Measurements from ENCODE around the gene PPP4R2. TPM values are rescaled to one million over a fixed set of nuclear protein-coding genes. Genes with fewer than 3 reads are reported as not detected.

Gene PPP4R2
- total and polyA plus RNA-seq, 2 of the 8 experiments (the other 6 are each of a cell fraction or from before 2014, with no cell fraction given) = 11.5 to 89.9 TPM

DNA sequence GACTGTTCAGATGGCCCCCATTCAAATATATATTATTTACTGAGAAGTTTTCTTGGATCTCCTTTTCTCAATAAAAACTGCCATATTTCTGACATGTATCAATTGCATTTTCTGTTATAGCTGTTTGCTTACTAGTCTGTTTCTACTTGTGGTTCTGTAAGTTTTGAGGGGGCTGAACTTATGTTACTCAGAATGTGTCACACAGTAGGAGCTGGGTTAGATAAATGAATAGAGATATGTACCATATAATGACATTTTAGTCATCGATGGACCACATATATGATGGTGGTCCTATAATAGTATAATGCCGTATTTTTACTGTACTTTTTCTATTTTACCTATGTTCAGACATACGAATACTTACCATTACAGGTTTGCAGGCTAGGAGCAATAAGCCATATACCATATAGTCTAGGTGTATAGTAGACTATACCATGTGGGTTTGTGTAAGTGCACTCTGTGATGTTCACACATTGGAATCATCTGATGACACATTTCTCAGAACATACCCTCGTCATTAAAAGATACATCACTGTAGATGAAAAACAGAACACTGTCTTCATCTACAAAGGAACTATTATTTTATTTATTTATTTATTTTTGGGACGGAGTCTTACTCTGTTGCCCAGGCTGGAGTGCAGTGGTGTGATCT, 22.3 kb downstream of the PPP4R2 start:
- no peak overlapping the region for H3K23ac ChIP-seq (ENCODE audit: insufficient read length)
- H2BK20ac ChIP-seq (ENCODE audit: low read length) = no peak overlapping the region
- DNase-seq (ENCODE audit: low read depth in 1 of 2, low spot score in 2 of 2) = no peak
- no peak overlapping the region for H4K5ac ChIP-seq (ENCODE audit: insufficient read length, low read depth, low read length)
- ChIA-PET CTCF (ENCODE audit: partially characterized antibody) (interaction anchor here (2.4 kb wide), 1 partner anchor 20 kb away, joined by 13 read pairs; no protein-coding TSS in a partner anchor), POLR2A (ENCODE audit: partially characterized antibody) (interaction anchor here (0.5 to 2.2 kb wide), 3 partner anchors 9 to 1143 kb away, joined by 3 to 9 read pairs (median 3); no protein-coding TSS in a partner anchor)
- H3K56ac ChIP-seq (replicated peaks; ENCODE audit: insufficient read length, low read depth, low read length) = no peak overlapping the region
- H3K27ac ChIP-seq (ENCODE audit: low read depth, low read length) = no peak overlapping the region
- H3K27me3 ChIP-seq (replicated peaks in 1 of 4; ENCODE audit: control insufficient read depth in 3 of 4, extremely low read depth in 1 of 4, insufficient read depth in 3 of 4, low read length in 3 of 4) = no peaks in the 10 kb centered on the region
- WGBS, 2 experiments (ENCODE audit: extremely low coverage in 1 of 2, insufficient coverage in 1 of 2, insufficient read length in 1 of 2, insufficient replicate concordance in 2 of 2, low coverage in 1 of 2, low lambda C conversion rate in 2 of 2, missing lambda C conversion rate in 1 of 2) = 83% methylated on average over 5 of the region's 5 CpGs; no CpG with 5 or more reads in 1 of the 2 experiments
- H3K4me3 ChIP-seq (ENCODE audit: extremely low read depth in 1 of 4, insufficient read depth in 2 of 4, low read depth in 3 of 4, low read length in 4 of 4) = no peak overlapping the region
- no peaks in the 10 kb centered on the region; the same call in none of the 2 replicates for H3K79me1 ChIP-seq (ENCODE audit: low read depth, low read length)
- H3K23me2 ChIP-seq (ENCODE audit: low read depth, low read length) = no peaks in the 10 kb centered on the region
- peaks cover 0 to 3% (median 0%) of the 10 kb centered on the region in 4 experiments; a peak in 1 of 8 replicates for H3K36me3 ChIP-seq (ENCODE audit: control insufficient read depth in 2 of 4, insufficient read depth in 4 of 4, low read length in 3 of 4)
- H3K14ac ChIP-seq (ENCODE audit: insufficient read length) = no peak overlapping the region
- no peak overlapping the region for H2BK120ac ChIP-seq (replicated peaks; ENCODE audit: low read depth, low read length)
- H2BK15ac ChIP-seq (ENCODE audit: low read length) = no peak overlapping the region
- no peaks in the 10 kb centered on the region for H3K9me3 ChIP-seq (ENCODE audit: insufficient read depth in 2 of 2, low read depth in 1 of 2, low read length in 1 of 2)
- H3K4ac ChIP-seq (replicated peaks; ENCODE audit: insufficient read length, low read depth, low read length) = no peak overlapping the region
- H2AK5ac ChIP-seq (ENCODE audit: low read depth, low read length) = no peak overlapping the region
- no peak overlapping the region for H4K91ac ChIP-seq (replicated peaks; ENCODE audit: insufficient read length, low read length)
- H3K18ac ChIP-seq (ENCODE audit: extremely low read depth, low read length) = no peak overlapping the region
- H3K4me2 ChIP-seq (ENCODE audit: insufficient read depth in 1 of 2, low read depth in 2 of 2, low read length in 2 of 2) = no peak overlapping the region
- FAIRE-seq = no peak
- no peak overlapping the region for H2BK5ac ChIP-seq (ENCODE audit: low read depth, low read length)
- H3K9ac ChIP-seq (replicated peaks in 1 of 4; ENCODE audit: extremely low read depth in 1 of 4, low read depth in 3 of 4, low read length in 3 of 4) = no peak overlapping the region
- H2BK12ac ChIP-seq (ENCODE audit: low read depth, low read length) = no peak overlapping the region
- no peak overlapping the region for H4K8ac ChIP-seq (ENCODE audit: extremely low read depth, insufficient read depth, low read length)
- no peak overlapping the region for H2AFZ ChIP-seq (ENCODE audit: low read length)
- peaks cover 26 to 33% of the 10 kb centered on the region in 2 experiments for H4K20me1 ChIP-seq (replicated peaks in 1 of 2; ENCODE audit: control insufficient read depth in 1 of 2, insufficient read depth in 2 of 2, low read length in 2 of 2)
- peaks cover 54 to 100% of the 10 kb centered on the region in 2 experiments for H3K79me2 ChIP-seq (ENCODE audit: control insufficient read depth in 1 of 2, insufficient read depth in 2 of 2, low read length in 2 of 2)
- peaks cover 0 to 3% (median 1%) of the 10 kb centered on the region in 4 experiments; a peak in 4 of 7 replicates for H3K4me1 ChIP-seq (replicated peaks in 1 of 4; ENCODE audit: control insufficient read depth in 3 of 4, insufficient read depth in 4 of 4, low read length in 3 of 4)
- TF ChIP-seq, protein P1, sequence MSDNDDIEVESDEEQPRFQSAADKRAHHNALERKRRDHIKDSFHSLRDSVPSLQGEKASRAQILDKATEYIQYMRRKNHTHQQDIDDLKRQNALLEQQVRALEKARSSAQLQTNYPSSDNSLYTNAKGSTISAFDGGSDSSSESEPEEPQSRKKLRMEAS (IDR thresholded peaks at IDR 0.05) = no peak
- TF ChIP-seq MAFK (IDR thresholded peaks at IDR 0.05; ENCODE audit: low read depth, low read length) (no peak), KDM5A (IDR thresholded peaks at IDR 0.05; ENCODE audit: low read length) (no peak), EGR1 (IDR thresholded peaks at IDR 0.05; ENCODE audit: borderline replicate concordance, low read depth, low read length) (no peak), RXRA (IDR thresholded peaks at IDR 0.05; ENCODE audit: insufficient read depth, low read depth, low read length) (no peak), EZH2 (IDR thresholded peaks at IDR 0.05; ENCODE audit: low read depth, low read length, severe bottlenecking) (no peak)
- TF ChIP-seq, protein P2, sequence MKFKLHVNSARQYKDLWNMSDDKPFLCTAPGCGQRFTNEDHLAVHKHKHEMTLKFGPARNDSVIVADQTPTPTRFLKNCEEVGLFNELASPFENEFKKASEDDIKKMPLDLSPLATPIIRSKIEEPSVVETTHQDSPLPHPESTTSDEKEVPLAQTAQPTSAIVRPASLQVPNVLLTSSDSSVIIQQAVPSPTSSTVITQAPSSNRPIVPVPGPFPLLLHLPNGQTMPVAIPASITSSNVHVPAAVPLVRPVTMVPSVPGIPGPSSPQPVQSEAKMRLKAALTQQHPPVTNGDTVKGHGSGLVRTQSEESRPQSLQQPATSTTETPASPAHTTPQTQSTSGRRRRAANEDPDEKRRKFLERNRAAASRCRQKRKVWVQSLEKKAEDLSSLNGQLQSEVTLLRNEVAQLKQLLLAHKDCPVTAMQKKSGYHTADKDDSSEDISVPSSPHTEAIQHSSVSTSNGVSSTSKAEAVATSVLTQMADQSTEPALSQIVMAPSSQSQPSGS (IDR thresholded peaks at IDR 0.05; ENCODE audit: low read length) = no peak

Measured in H1 (cell line).